Natural killer cell (primary cell): Measurements from ENCODE around the gene KLHDC3. TPM values are rescaled to one million over a fixed set of nuclear protein-coding genes. Genes with fewer than 3 reads are reported as not detected.
A peak's percentile ranks its signal among the peaks of the same experiment; 100 is the strongest.

Source experiments
- ATAC-seq, 3 donors: fragments of 150-1000 bp in 2 of 3; fragments of 200-7000 bp in 1 of 3; cut with Tn5 transposase; 1 replicate in 1 of 3; 2 replicates in 2 of 3; pipeline ENCODE4 v1.10.0; 2021; ENCODE audit warnings: mild to moderate bottlenecking in 2 of 3, moderate library complexity in 2 of 3
- DNase-seq, 2 donors: peaks; one replicate each; pipeline versions ENCODE4 v3.0.0 to v3.0.0-alpha.2; 2013 to 2021; ENCODE audit warnings: mixed read lengths in 1 of 2
- H3K27ac ChIP-seq: one replicate; pipeline ENCODE4 v1.5.1; 2013; ENCODE audit warnings: mild to moderate bottlenecking, low read length
- H3K27me3 ChIP-seq: one replicate; pipeline ENCODE4 v1.6.1; 2013; ENCODE audit warnings: low read length; ENCODE audit not compliant: control insufficient read depth, insufficient read depth
- H3K36me3 ChIP-seq: one replicate; pipeline ENCODE4 v1.6.1; 2013; ENCODE audit warnings: low read length; ENCODE audit not compliant: control insufficient read depth, insufficient read depth
- H3K4me1 ChIP-seq: one replicate; pipeline ENCODE4 v1.6.1; 2013; ENCODE audit warnings: low read length; ENCODE audit not compliant: control insufficient read depth, insufficient read depth
- H3K4me3 ChIP-seq: one replicate; pipeline ENCODE4 v1.5.1; 2013; ENCODE audit warnings: low read length
- H3K9me3 ChIP-seq: one replicate; pipeline ENCODE4 v1.6.1; 2013; ENCODE audit warnings: low read length; ENCODE audit not compliant: control insufficient read depth, insufficient read depth
- H3K27ac Mint-ChIP-seq, 2 donors: one replicate each; pipeline ENCODE4 v1.8.0; 2022; ENCODE audit warnings: mild to moderate bottlenecking in 2 of 2, mixed read lengths in 2 of 2, moderate library complexity in 1 of 2
- H3K27me3 Mint-ChIP-seq, 2 donors: one replicate each; pipeline ENCODE4 v1.8.0; 2022; ENCODE audit warnings: low read depth in 2 of 2, mixed read lengths in 2 of 2
- H3K36me3 Mint-ChIP-seq: one replicate; pipeline ENCODE4 v1.8.0; 2022; ENCODE audit warnings: mixed read lengths
- H3K4me1 Mint-ChIP-seq, 2 donors: one replicate each; pipeline ENCODE4 v1.8.0; 2022; ENCODE audit warnings: mixed read lengths in 2 of 2
- H3K4me3 Mint-ChIP-seq: one replicate; pipeline ENCODE4 v1.8.0; 2022; ENCODE audit warnings: mild to moderate bottlenecking, moderate library complexity, mixed read lengths
- H3K9me3 Mint-ChIP-seq, 2 donors: one replicate each; pipeline ENCODE4 v1.8.0; 2022; ENCODE audit warnings: mixed read lengths in 2 of 2
- WGBS: methylation state at CpG from one replicate; pipeline ENCODE4 v1.1.7; 2013; ENCODE audit warnings: missing lambda C conversion rate; ENCODE audit not compliant: insufficient coverage; 5-methylcytosine and 5-hydroxymethylcytosine counted together
- intact Hi-C: fragments of 100-400 bp; cut with micrococcal nuclease; formaldehyde crosslinking; loops from one replicate; pipeline ENCODE4 v1.14.2; 2022
- total RNA-seq, 4 donors: library from RNA; stranded (reverse); fragments of 120-200 nt in 1 of 4; gene quantifications; one replicate each; pipeline versions ENCODE4 v1.2.3 to v1.2.4, GENCODE V29; 2013 to 2022
- TF ChIP-seq, protein P1 (sequence below): fragments of 200-600 bp; IDR thresholded peaks from one replicate; pipeline ENCODE4 v1.8.0; 2022; ENCODE audit warnings: antibody characterized with exemption

Gene KLHDC3
- total RNA-seq, 3 donors from 2014 or later (not counting 1 experiment from before 2014, with no cell fraction given) = 52.7 to 60.9 (median 53.7) TPM

- Histone ChIP-seq H3K4me1 (peaks cover 20% of the 10 kb centered on the region), H3K36me3 (peaks cover 12% of the 10 kb centered on the region), H3K27me3 (no peaks in the 10 kb centered on the region), H3K27ac (peak overlapping the region; percentile 85), H3K4me3 (peak overlapping the region; percentile 90), H3K9me3 (no peaks in the 10 kb centered on the region)
- no peak for DNase-seq
- Mint-ChIP-seq H3K36me3 (no peaks in the 10 kb centered on the region), H3K27me3 (no peaks in the 10 kb centered on the region), H3K27ac (peak overlapping the region; percentile 98 to 99), H3K9me3 (no peaks in the 10 kb centered on the region), H3K4me3 (peak overlapping the region; percentile 96), H3K4me1 (peaks cover 19 to 33% of the 10 kb centered on the region in 2 donors)
- intact Hi-C loops = no loop called here
- 19% methylated on average over 14 of the region's 15 CpGs for WGBS
- TF ChIP-seq, protein P1, sequence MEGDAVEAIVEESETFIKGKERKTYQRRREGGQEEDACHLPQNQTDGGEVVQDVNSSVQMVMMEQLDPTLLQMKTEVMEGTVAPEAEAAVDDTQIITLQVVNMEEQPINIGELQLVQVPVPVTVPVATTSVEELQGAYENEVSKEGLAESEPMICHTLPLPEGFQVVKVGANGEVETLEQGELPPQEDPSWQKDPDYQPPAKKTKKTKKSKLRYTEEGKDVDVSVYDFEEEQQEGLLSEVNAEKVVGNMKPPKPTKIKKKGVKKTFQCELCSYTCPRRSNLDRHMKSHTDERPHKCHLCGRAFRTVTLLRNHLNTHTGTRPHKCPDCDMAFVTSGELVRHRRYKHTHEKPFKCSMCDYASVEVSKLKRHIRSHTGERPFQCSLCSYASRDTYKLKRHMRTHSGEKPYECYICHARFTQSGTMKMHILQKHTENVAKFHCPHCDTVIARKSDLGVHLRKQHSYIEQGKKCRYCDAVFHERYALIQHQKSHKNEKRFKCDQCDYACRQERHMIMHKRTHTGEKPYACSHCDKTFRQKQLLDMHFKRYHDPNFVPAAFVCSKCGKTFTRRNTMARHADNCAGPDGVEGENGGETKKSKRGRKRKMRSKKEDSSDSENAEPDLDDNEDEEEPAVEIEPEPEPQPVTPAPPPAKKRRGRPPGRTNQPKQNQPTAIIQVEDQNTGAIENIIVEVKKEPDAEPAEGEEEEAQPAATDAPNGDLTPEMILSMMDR = no peak
- ATAC-seq = no peak
Observed at GRCh38 chr6:43060034-43060754, 46.1 kb downstream of the KLHDC3 start.

- peak overlapping the region; percentile 96 for H3K4me3 Mint-ChIP-seq
- H3K9me3 Mint-ChIP-seq = no peaks in the 10 kb centered on the region
- H3K27ac ChIP-seq = no peak overlapping the region
- no peaks in the 10 kb centered on the region for H3K27me3 ChIP-seq
- H3K36me3 Mint-ChIP-seq = no peaks in the 10 kb centered on the region
- H3K27me3 Mint-ChIP-seq = no peaks in the 10 kb centered on the region
- no peak overlapping the region for H3K4me3 ChIP-seq
- TF ChIP-seq, protein P1 = no peak
- H3K27ac Mint-ChIP-seq = peak overlapping the region; percentile 98 to 99
- peaks cover 17% of the 10 kb centered on the region for H3K36me3 ChIP-seq
- WGBS = 95% methylated on average over 12 of the region's 12 CpGs
- intact Hi-C loops = no loop called here
- H3K4me1 ChIP-seq = peaks cover 20% of the 10 kb centered on the region
- H3K9me3 ChIP-seq = no peaks in the 10 kb centered on the region
- DNase-seq (no peak), ATAC-seq (no peak)
- H3K4me1 Mint-ChIP-seq = peaks cover 19 to 33% of the 10 kb centered on the region in 2 donors
Observed at GRCh38 chr6:43060755-43061633, 46.9 kb downstream of the KLHDC3 start.

- H3K36me3 ChIP-seq = peaks cover 19% of the 10 kb centered on the region
- peaks cover 19 to 33% of the 10 kb centered on the region in 2 donors for H3K4me1 Mint-ChIP-seq
- peak overlapping the region in 1 of 2 donors; percentile 98 for H3K27ac Mint-ChIP-seq
- no peaks in the 10 kb centered on the region for H3K9me3 Mint-ChIP-seq
- DNase-seq (no peak), ATAC-seq (no peak)
- no peak overlapping the region for H3K4me3 ChIP-seq
- WGBS = 79% methylated on average over 2 of the region's 2 CpGs
- H3K27me3 Mint-ChIP-seq = no peaks in the 10 kb centered on the region
- intact Hi-C loops = no loop called here
- H3K9me3 ChIP-seq = no peaks in the 10 kb centered on the region
- H3K4me3 Mint-ChIP-seq = peak overlapping the region; percentile 37
- no peak overlapping the region for H3K27ac ChIP-seq
- TF ChIP-seq, protein P1 = no peak
- H3K36me3 Mint-ChIP-seq = no peaks in the 10 kb centered on the region
- H3K27me3 ChIP-seq = no peaks in the 10 kb centered on the region
- H3K4me1 ChIP-seq = peaks cover 20% of the 10 kb centered on the region
Observed at GRCh38 chr6:43061861-43062260, 47.8 kb downstream of the KLHDC3 start.
